GM23338 (cell line): ENCODE measurements around the gene HNMT. TPM values are rescaled to one million over a fixed set of nuclear protein-coding genes. Genes with fewer than 3 reads are reported as not detected.

Experiments
- ATAC-seq: fragments of 200-7000 bp; cut with Tn5 transposase; 3 replicates; pipeline ENCODE4 v1.9.1; 2020
- DNase-seq: peaks from one replicate; pipeline ENCODE4 v3.0.0-alpha.2; 2015; ENCODE audit warnings: low spot score
- H2AFZ ChIP-seq: fragments of 200-600 bp; sonication (generic); 2 replicates; pipeline ENCODE4 v1.8.0; 2016; ENCODE audit warnings: antibody characterized with exemption, mild to moderate bottlenecking, moderate library complexity
- H3F3A ChIP-seq: fragments of 200-600 bp; sonication (generic); replicated peaks from 2 replicates; pipeline ENCODE4 v1.8.0; 2017; ENCODE audit warnings: antibody characterized with exemption, mixed run types, low read depth
- H3K27ac ChIP-seq: fragments of 200-600 bp; sonication (generic); 2 replicates; pipeline ENCODE4 v1.6.1; 2016; ENCODE audit warnings: low read depth
- H3K27me3 ChIP-seq: fragments of 200-600 bp; sonication (generic); 2 replicates; pipeline ENCODE4 v1.8.0; 2016; ENCODE audit warnings: mild to moderate bottlenecking, mixed run types, moderate library complexity; ENCODE audit not compliant: insufficient read depth
- H3K36me3 ChIP-seq: fragments of 200-600 bp; sonication (generic); 2 replicates; pipeline ENCODE4 v1.8.0; 2016; ENCODE audit warnings: mild to moderate bottlenecking; ENCODE audit not compliant: insufficient read depth
- H3K4me1 ChIP-seq: fragments of 200-600 bp; sonication (generic); 2 replicates; pipeline ENCODE4 v1.8.0; 2016; ENCODE audit warnings: mild to moderate bottlenecking, moderate library complexity; ENCODE audit not compliant: insufficient read depth
- H3K4me2 ChIP-seq: fragments of 200-600 bp; sonication (generic); 2 replicates; pipeline ENCODE4 v1.7.1; 2017; ENCODE audit warnings: mixed run types
- H3K4me3 ChIP-seq: fragments of 200-600 bp; sonication (generic); 2 replicates; pipeline ENCODE4 v1.6.1; 2016; ENCODE audit warnings: mixed run types
- H3K79me2 ChIP-seq: fragments of 200-600 bp; sonication (generic); replicated peaks from 2 replicates; pipeline ENCODE4 v1.8.0; 2017; ENCODE audit warnings: mild to moderate bottlenecking; ENCODE audit not compliant: insufficient read depth
- H3K9me2 ChIP-seq: fragments of 200-600 bp; sonication (generic); 2 replicates; pipeline ENCODE4 v1.8.0; 2017; ENCODE audit not compliant: insufficient read depth
- H4K20me1 ChIP-seq: fragments of 200-600 bp; sonication (generic); replicated peaks from 2 replicates; pipeline ENCODE4 v1.8.0; 2017; ENCODE audit warnings: mild to moderate bottlenecking; ENCODE audit not compliant: insufficient read depth
- H3K27ac Mint-ChIP-seq: 2 replicates; pipeline ENCODE4 v1.8.0; 2020; ENCODE audit warnings: inconsistent platforms, mild to moderate bottlenecking, moderate library complexity, mixed read lengths
- H3K27me3 Mint-ChIP-seq: 3 replicates; pipeline ENCODE4 v1.8.0; 2022; ENCODE audit warnings: low read depth, mild to moderate bottlenecking, moderate library complexity, mixed read lengths, inconsistent platforms; ENCODE audit not compliant: insufficient read depth, poor library complexity
- H3K36me3 Mint-ChIP-seq: 3 replicates; pipeline ENCODE4 v1.8.0; 2021; ENCODE audit warnings: low read depth, mild to moderate bottlenecking, inconsistent platforms, moderate library complexity, mixed read lengths
- H3K4me1 Mint-ChIP-seq: 3 replicates; pipeline ENCODE4 v1.8.0; 2020; ENCODE audit warnings: mild to moderate bottlenecking, inconsistent platforms, mixed read lengths
- H3K4me3 Mint-ChIP-seq: 3 replicates; pipeline ENCODE4 v1.8.0; 2021; ENCODE audit warnings: moderate library complexity, mild to moderate bottlenecking, inconsistent platforms, mixed read lengths
- H3K9me3 Mint-ChIP-seq: 3 replicates; pipeline ENCODE4 v1.8.0; 2020; ENCODE audit warnings: moderate library complexity, mild to moderate bottlenecking, inconsistent platforms, mixed read lengths
- CREB1 ChIP-seq: fragments of 250-450 bp; sonication (Bioruptor Pico); IDR thresholded peaks from 2 replicates; pipeline ENCODE4 v1.5.0; 2020; ENCODE audit warnings: low read depth, mild to moderate bottlenecking, moderate library complexity
- EZH2phosphoT487 ChIP-seq: fragments of 200-600 bp; sonication (generic); IDR thresholded peaks from one replicate; pipeline ENCODE4 v1.8.1; 2018; ENCODE audit warnings: antibody characterized with exemption; ENCODE audit not compliant: unreplicated experiment
- JUNB ChIP-seq: IDR thresholded peaks from one replicate; pipeline ENCODE4 v1.6.1; 2016; ENCODE audit warnings: antibody characterized with exemption; ENCODE audit not compliant: unreplicated experiment
- NANOG ChIP-seq: IDR thresholded peaks from 2 replicates; pipeline ENCODE4 v1.6.1; 2016; ENCODE audit warnings: antibody characterized with exemption, borderline replicate concordance
- POLR2AphosphoS5 ChIP-seq: IDR thresholded peaks from 2 replicates; pipeline ENCODE4 v1.6.1; 2016; ENCODE audit warnings: antibody characterized with exemption, low read depth
- ZNF114 ChIP-seq: fragments of 250-450 bp; sonication (Bioruptor Pico); IDR thresholded peaks from 2 replicates; pipeline ENCODE4 v1.5.0; 2020; ENCODE audit warnings: mild to moderate bottlenecking, moderate library complexity
- polyA plus RNA-seq: library from polyadenylated mRNA; unstranded; fragments of >200 nt; fragmentation: Nextera tagmentation; extraction: Ambion mirVana; gene quantifications from 2 replicates; pipeline ENCODE4 v1.2.1, GENCODE V29; 2016
- total RNA-seq: library from RNA; depleted of rRNA; stranded (reverse); fragments of >200 nt; shearing (Covaris generic); gene quantifications from 2 replicates; pipeline ENCODE4 v1.2.3, GENCODE V29; 2014
- TF ChIP-seq, protein P1 (sequence below): IDR thresholded peaks from one replicate; pipeline ENCODE4 v1.6.1; 2018; ENCODE audit warnings: antibody characterized with exemption; ENCODE audit not compliant: unreplicated experiment
- TF ChIP-seq, protein P2 (sequence below): IDR thresholded peaks from 2 replicates; pipeline ENCODE4 v1.6.1; 2016; ENCODE audit warnings: antibody characterized with exemption
- TF ChIP-seq, protein P3 (sequence below): fragments of 250-450 bp; sonication (Bioruptor Pico); IDR thresholded peaks from 2 replicates; pipeline ENCODE4 v1.5.0; 2020; ENCODE audit warnings: mild to moderate bottlenecking, moderate library complexity

The HNMT gene
- total and polyA plus RNA-seq, 2 experiments from 2014 or later: 3.3 to 3.4 TPM

- TF ChIP-seq, protein P1, sequence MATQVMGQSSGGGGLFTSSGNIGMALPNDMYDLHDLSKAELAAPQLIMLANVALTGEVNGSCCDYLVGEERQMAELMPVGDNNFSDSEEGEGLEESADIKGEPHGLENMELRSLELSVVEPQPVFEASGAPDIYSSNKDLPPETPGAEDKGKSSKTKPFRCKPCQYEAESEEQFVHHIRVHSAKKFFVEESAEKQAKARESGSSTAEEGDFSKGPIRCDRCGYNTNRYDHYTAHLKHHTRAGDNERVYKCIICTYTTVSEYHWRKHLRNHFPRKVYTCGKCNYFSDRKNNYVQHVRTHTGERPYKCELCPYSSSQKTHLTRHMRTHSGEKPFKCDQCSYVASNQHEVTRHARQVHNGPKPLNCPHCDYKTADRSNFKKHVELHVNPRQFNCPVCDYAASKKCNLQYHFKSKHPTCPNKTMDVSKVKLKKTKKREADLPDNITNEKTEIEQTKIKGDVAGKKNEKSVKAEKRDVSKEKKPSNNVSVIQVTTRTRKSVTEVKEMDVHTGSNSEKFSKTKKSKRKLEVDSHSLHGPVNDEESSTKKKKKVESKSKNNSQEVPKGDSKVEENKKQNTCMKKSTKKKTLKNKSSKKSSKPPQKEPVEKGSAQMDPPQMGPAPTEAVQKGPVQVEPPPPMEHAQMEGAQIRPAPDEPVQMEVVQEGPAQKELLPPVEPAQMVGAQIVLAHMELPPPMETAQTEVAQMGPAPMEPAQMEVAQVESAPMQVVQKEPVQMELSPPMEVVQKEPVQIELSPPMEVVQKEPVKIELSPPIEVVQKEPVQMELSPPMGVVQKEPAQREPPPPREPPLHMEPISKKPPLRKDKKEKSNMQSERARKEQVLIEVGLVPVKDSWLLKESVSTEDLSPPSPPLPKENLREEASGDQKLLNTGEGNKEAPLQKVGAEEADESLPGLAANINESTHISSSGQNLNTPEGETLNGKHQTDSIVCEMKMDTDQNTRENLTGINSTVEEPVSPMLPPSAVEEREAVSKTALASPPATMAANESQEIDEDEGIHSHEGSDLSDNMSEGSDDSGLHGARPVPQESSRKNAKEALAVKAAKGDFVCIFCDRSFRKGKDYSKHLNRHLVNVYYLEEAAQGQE: no peak
These were observed 94.2 kb downstream of the HNMT start (continued) for GRCh38 chr2:138058427-138058826.

- Histone ChIP-seq H3K4me1 (no peaks in the 10 kb centered on the region), H3K4me2 (no peak overlapping the region), H3K27me3 (no peaks in the 10 kb centered on the region), H3K27ac (no peak overlapping the region), H3K9me2 (no peaks in the 10 kb centered on the region), H4K20me1 (no peaks in the 10 kb centered on the region), H3K79me2 (no peaks in the 10 kb centered on the region), H3K36me3 (no peaks in the 10 kb centered on the region), H3K4me3 (no peak overlapping the region), H2AFZ (no peak overlapping the region), H3F3A (no peaks in the 10 kb centered on the region)
- H3K27ac Mint-ChIP-seq: no peak overlapping the region
- H3K36me3 Mint-ChIP-seq: no peaks in the 10 kb centered on the region
- H3K27me3 Mint-ChIP-seq: no peaks in the 10 kb centered on the region
- no peaks in the 10 kb centered on the region for H3K9me3 Mint-ChIP-seq
- DNase-seq (no peak), ATAC-seq (no peak)
- no peaks in the 10 kb centered on the region for H3K4me1 Mint-ChIP-seq
- H3K4me3 Mint-ChIP-seq: no peak overlapping the region
- TF ChIP-seq NANOG: no peak
- no peak for TF ChIP-seq ZNF114 (CRISPR knock-in tag)
- TF ChIP-seq CREB1 (CRISPR knock-in tag): no peak
- no peak for TF ChIP-seq POLR2AphosphoS5
These were observed 95.4 kb downstream of the HNMT start for GRCh38 chr2:138059487-138060300.

DNA sequence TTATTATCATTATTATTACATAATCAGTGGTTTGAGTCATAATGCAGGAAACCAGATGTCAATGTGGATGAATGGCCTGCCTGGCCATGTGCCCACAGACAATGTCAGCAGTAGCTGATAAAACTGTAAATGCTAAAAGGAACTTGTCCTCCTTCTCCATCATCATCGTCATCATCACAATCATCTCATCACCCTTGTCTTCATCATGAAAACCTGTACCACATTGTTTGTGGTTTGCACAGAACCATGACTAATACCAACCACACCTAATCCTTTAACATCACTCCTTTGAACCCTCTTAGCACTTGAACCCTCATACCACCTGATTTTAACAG is 96.0 kb downstream of the HNMT start:
- no peak for ATAC-seq
- H3K27me3 Mint-ChIP-seq: no peaks in the 10 kb centered on the region
- no peak overlapping the region for H3K4me2 ChIP-seq
- H3K4me1 Mint-ChIP-seq: no peaks in the 10 kb centered on the region
- no peak for DNase-seq
- H3K27me3 ChIP-seq: no peaks in the 10 kb centered on the region
- no peak overlapping the region for H3K4me3 ChIP-seq
- H3K9me3 Mint-ChIP-seq: no peaks in the 10 kb centered on the region
- H3K79me2 ChIP-seq: no peaks in the 10 kb centered on the region
- H3F3A ChIP-seq: no peaks in the 10 kb centered on the region
- H3K36me3 ChIP-seq: no peaks in the 10 kb centered on the region
- no peak overlapping the region for H3K27ac Mint-ChIP-seq
- H2AFZ ChIP-seq: no peak overlapping the region
- H3K36me3 Mint-ChIP-seq: no peaks in the 10 kb centered on the region
- no peak overlapping the region for H3K27ac ChIP-seq
- no peaks in the 10 kb centered on the region for H4K20me1 ChIP-seq
- H3K9me2 ChIP-seq: no peaks in the 10 kb centered on the region
- no peak overlapping the region for H3K4me3 Mint-ChIP-seq
- no peaks in the 10 kb centered on the region for H3K4me1 ChIP-seq
- TF ChIP-seq CREB1 (CRISPR knock-in tag) (no peak), JUNB (no peak), POLR2AphosphoS5 (no peak), EZH2phosphoT487 (no peak)
- TF ChIP-seq, protein P2, sequence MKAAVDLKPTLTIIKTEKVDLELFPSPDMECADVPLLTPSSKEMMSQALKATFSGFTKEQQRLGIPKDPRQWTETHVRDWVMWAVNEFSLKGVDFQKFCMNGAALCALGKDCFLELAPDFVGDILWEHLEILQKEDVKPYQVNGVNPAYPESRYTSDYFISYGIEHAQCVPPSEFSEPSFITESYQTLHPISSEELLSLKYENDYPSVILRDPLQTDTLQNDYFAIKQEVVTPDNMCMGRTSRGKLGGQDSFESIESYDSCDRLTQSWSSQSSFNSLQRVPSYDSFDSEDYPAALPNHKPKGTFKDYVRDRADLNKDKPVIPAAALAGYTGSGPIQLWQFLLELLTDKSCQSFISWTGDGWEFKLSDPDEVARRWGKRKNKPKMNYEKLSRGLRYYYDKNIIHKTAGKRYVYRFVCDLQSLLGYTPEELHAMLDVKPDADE: no peak
- TF ChIP-seq, protein P3, sequence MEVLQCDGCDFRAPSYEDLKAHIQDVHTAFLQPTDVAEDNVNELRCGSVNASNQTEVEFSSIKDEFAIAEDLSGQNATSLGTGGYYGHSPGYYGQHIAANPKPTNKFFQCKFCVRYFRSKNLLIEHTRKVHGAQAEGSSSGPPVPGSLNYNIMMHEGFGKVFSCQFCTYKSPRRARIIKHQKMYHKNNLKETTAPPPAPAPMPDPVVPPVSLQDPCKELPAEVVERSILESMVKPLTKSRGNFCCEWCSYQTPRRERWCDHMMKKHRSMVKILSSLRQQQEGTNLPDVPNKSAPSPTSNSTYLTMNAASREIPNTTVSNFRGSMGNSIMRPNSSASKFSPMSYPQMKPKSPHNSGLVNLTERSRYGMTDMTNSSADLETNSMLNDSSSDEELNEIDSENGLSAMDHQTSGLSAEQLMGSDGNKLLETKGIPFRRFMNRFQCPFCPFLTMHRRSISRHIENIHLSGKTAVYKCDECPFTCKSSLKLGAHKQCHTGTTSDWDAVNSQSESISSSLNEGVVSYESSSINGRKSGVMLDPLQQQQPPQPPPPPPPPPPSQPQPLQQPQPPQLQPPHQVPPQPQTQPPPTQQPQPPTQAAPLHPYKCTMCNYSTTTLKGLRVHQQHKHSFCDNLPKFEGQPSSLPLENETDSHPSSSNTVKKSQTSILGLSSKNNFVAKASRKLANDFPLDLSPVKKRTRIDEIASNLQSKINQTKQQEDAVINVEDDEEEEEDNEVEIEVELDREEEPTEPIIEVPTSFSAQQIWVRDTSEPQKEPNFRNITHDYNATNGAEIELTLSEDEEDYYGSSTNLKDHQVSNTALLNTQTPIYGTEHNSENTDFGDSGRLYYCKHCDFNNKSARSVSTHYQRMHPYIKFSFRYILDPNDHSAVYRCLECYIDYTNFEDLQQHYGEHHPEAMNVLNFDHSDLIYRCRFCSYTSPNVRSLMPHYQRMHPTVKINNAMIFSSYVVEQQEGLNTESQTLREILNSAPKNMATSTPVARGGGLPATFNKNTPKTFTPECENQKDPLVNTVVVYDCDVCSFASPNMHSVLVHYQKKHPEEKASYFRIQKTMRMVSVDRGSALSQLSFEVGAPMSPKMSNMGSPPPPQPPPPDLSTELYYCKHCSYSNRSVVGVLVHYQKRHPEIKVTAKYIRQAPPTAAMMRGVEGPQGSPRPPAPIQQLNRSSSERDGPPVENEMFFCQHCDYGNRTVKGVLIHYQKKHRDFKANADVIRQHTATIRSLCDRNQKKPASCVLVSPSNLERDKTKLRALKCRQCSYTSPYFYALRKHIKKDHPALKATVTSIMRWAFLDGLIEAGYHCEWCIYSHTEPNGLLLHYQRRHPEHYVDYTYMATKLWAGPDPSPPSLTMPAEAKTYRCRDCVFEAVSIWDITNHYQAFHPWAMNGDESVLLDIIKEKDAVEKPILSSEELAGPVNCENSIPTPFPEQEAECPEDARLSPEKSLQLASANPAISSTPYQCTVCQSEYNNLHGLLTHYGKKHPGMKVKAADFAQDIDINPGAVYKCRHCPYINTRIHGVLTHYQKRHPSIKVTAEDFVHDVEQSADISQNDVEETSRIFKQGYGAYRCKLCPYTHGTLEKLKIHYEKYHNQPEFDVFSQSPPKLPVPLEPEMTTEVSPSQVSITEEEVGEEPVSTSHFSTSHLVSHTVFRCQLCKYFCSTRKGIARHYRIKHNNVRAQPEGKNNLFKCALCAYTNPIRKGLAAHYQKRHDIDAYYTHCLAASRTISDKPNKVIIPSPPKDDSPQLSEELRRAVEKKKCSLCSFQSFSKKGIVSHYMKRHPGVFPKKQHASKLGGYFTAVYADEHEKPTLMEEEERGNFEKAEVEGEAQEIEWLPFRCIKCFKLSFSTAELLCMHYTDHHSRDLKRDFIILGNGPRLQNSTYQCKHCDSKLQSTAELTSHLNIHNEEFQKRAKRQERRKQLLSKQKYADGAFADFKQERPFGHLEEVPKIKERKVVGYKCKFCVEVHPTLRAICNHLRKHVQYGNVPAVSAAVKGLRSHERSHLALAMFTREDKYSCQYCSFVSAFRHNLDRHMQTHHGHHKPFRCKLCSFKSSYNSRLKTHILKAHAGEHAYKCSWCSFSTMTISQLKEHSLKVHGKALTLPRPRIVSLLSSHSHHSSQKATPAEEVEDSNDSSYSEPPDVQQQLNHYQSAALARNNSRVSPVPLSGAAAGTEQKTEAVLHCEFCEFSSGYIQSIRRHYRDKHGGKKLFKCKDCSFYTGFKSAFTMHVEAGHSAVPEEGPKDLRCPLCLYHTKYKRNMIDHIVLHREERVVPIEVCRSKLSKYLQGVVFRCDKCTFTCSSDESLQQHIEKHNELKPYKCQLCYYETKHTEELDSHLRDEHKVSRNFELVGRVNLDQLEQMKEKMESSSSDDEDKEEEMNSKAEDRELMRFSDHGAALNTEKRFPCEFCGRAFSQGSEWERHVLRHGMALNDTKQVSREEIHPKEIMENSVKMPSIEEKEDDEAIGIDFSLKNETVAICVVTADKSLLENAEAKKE (CRISPR knock-in tag): no peak
